ENCODE data around the gene SAMMSON. TPM values are rescaled to one million over a fixed set of nuclear protein-coding genes. Genes with fewer than 3 reads are reported as not detected.

Gene SAMMSON
- total and polyA plus RNA-seq, 9 of the 15 experiments (the other 6 are each of a cell fraction or from before 2014, with no cell fraction given) = 0.65 to 4.4 (median 1.9) TPM

- TF ChIP-seq THRB (CRISPR knock-in tag; conservative IDR thresholded peaks at IDR 0.05) (no peak), NBN (IDR thresholded peaks at IDR 0.05; ENCODE audit: low read depth) (peak; percentile 41; the same call in 1 of the 2 replicates), E4F1 (CRISPR knock-in tag; IDR thresholded peaks at IDR 0.05; ENCODE audit: borderline replicate concordance) (no peak), NCOA2 (IDR thresholded peaks at IDR 0.05; ENCODE audit: partially characterized antibody in 2 of 2) (no peak), ZNF354B (CRISPR knock-in tag; IDR thresholded peaks at IDR 0.05) (no peak), CC2D1A (IDR thresholded peaks at IDR 0.05) (0 out of 2 replicates have a peak, but pooled peaks have one; percentile 21), MEIS2 (IDR thresholded peaks at IDR 0.05; ENCODE audit: partially characterized antibody) (peak; percentile 74), RBBP5 (IDR thresholded peaks at IDR 0.05; ENCODE audit: borderline replicate concordance, insufficient read depth, low read length, poor library complexity, severe bottlenecking) (no peak), FOXK1 (CRISPR knock-in tag; IDR thresholded peaks at IDR 0.05; ENCODE audit: borderline replicate concordance) (no peak; the same call in 1 of the 2 replicates), BACH1 (tag; IDR thresholded peaks at IDR 0.05) (no peak), HDAC1 (IDR thresholded peaks at IDR 0.05) (0 out of 4 replicates have a peak, but pooled peaks of 1 of the 2 experiments have one; percentile 14), DDX20 (tag; IDR thresholded peaks at IDR 0.05; ENCODE audit: low read depth) (no peak), FOXA1 (IDR thresholded peaks at IDR 0.05; ENCODE audit: borderline replicate concordance) (no peak), POLR3G (IDR thresholded peaks at IDR 0.05; ENCODE audit: extremely low read depth, insufficient read length, insufficient replicate concordance) (no peak), FUS (optimal IDR thresholded peaks at IDR 0.05; ENCODE audit: low read depth, low read length) (no peak), ZNF232 (CRISPR knock-in tag; IDR thresholded peaks at IDR 0.05) (no peak), GABPB1 (CRISPR knock-in tag; IDR thresholded peaks at IDR 0.05) (no peak), FOXM1 (IDR thresholded peaks at IDR 0.05; ENCODE audit: low read depth) (0 out of 2 replicates have a peak, but pooled peaks have one; percentile 48), FOXM1 (CRISPR knock-in tag; IDR thresholded peaks at IDR 0.05; ENCODE audit: low read depth) (no peak), LCOR (CRISPR knock-in tag; IDR thresholded peaks at IDR 0.05) (peak; percentile 47; the same call in 1 of the 2 replicates), ZNF586 (CRISPR knock-in tag; conservative IDR thresholded peaks at IDR 0.05) (no peak), KDM4B (IDR thresholded peaks at IDR 0.05; ENCODE audit: borderline replicate concordance in 2 of 2, low read depth in 1 of 2) (no peak), TEAD2 (tag; IDR thresholded peaks at IDR 0.05) (no peak)
Observed at GRCh38 chr3:69999140-70000027, at the start of gene SAMMSON (continued).

Data from K562 (cell line).